SK-N-MC (cell line): Measurements from ENCODE around the gene HORMAD2.

Experiments
- EZH2 ChIP-seq: fragments of 200-600 bp; sonication (generic); IDR thresholded peaks from one replicate; pipeline ENCODE4 v1.6.1; 2017; ENCODE audit warnings: antibody characterized with exemption
- POLR2AphosphoS5 ChIP-seq: IDR thresholded peaks from 2 replicates; pipeline ENCODE4 v1.6.1; 2012; ENCODE audit warnings: mild to moderate bottlenecking, low read depth, low read length, borderline replicate concordance

DNA sequence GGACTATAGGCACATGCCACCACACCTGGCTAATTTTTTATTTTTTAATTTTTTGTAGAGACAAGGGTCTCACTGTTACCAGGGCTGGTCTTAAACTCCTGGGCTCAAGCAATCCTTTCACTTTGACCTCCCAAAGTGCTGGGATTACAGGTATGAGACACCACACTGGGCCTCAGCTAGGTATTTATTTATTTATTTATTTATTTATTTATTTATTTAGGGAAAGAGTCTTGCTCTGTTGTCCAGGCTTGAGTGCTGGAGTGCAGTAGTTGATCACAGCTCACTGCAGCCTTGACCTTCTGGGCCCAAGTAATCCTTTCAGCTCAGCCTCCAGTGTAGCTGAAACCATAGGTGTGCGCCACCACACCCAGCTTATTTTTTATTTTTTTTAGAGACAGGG is 43.2 kb downstream of the HORMAD2 start:
- TF ChIP-seq EZH2 (no peak), POLR2AphosphoS5 (no peak)
